ENCODE data around the gene BANP. TPM values are rescaled to one million over a fixed set of nuclear protein-coding genes. Genes with fewer than 3 reads are reported as not detected.

The BANP gene
- total RNA-seq, 1 experiment from 2014 or later, result 24.2 TPM

GRCh38 chr16:88067530-88068411, 116.5 kb downstream of the BANP start:
- ATAC-seq (no peak), DNase-seq (no peak)
- H3K9me2 ChIP-seq (replicated peaks; ENCODE audit: low read length), result no peaks in the 10 kb centered on the region
- H4K20me1 ChIP-seq (ENCODE audit: low read length), result no peaks in the 10 kb centered on the region
- H3K36me3 ChIP-seq (ENCODE audit: low read depth, low read length), result no peaks in the 10 kb centered on the region
- no peak overlapping the region for H3K4me3 ChIP-seq (ENCODE audit: low read length)
- no peaks in the 10 kb centered on the region for H3K79me2 ChIP-seq (ENCODE audit: low read length)
- H3K4me1 ChIP-seq (ENCODE audit: insufficient read depth, low read length), result no peaks in the 10 kb centered on the region
- no peaks in the 10 kb centered on the region for H3F3A ChIP-seq (ENCODE audit: low read length, unreplicated experiment)
- H3K27ac ChIP-seq (ENCODE audit: low read length), result no peak overlapping the region
- ChIA-PET CTCF (no interaction called here), POLR2A (ENCODE audit: unreplicated experiment) (no interaction called here)
- BruUV-seq (replicated peaks), result no TSS peak
- TF ChIP-seq CTCF (conservative IDR thresholded peaks at IDR 0.05; ENCODE audit: low read depth, low read length), result no peak
- no peak for TF ChIP-seq EZH2phosphoT487 (IDR thresholded peaks at IDR 0.05; ENCODE audit: borderline replicate concordance, low read length)
- intact Hi-C loops (cut with micrococcal nuclease), result no loop called here
- H3K27me3 ChIP-seq (ENCODE audit: low read length), result no peaks in the 10 kb centered on the region
- H3K4me2 ChIP-seq (ENCODE audit: low read length), result no peak overlapping the region
- no peak overlapping the region for H2AFZ ChIP-seq (ENCODE audit: low read length)
- no peaks in the 10 kb centered on the region for H3K9me3 ChIP-seq (ENCODE audit: low read length)
- no peak overlapping the region for H3K9ac ChIP-seq (ENCODE audit: low read length)

- Histone ChIP-seq H3K9me3 (ENCODE audit: low read length) (no peaks in the 10 kb centered on the region), H3K9ac (ENCODE audit: low read length) (no peak overlapping the region), H3K79me2 (ENCODE audit: low read length) (no peaks in the 10 kb centered on the region), H3K4me3 (ENCODE audit: low read length) (no peak overlapping the region), H3F3A (ENCODE audit: low read length, unreplicated experiment) (no peaks in the 10 kb centered on the region), H3K9me2 (replicated peaks; ENCODE audit: low read length) (no peaks in the 10 kb centered on the region), H3K27me3 (ENCODE audit: low read length) (no peaks in the 10 kb centered on the region), H3K4me2 (ENCODE audit: low read length) (no peak overlapping the region), H3K27ac (ENCODE audit: low read length) (no peak overlapping the region), H2AFZ (ENCODE audit: low read length) (no peak overlapping the region), H3K4me1 (ENCODE audit: insufficient read depth, low read length) (no peaks in the 10 kb centered on the region), H3K36me3 (ENCODE audit: low read depth, low read length) (no peaks in the 10 kb centered on the region), H4K20me1 (ENCODE audit: low read length) (no peaks in the 10 kb centered on the region)
- DNase-seq (no peak), ATAC-seq (no peak)
- TF ChIP-seq CTCF (conservative IDR thresholded peaks at IDR 0.05; ENCODE audit: low read depth, low read length) (no peak), EZH2 (IDR thresholded peaks at IDR 0.05; ENCODE audit: low read length, unreplicated experiment) (no peak)
- ChIA-PET POLR2A (ENCODE audit: unreplicated experiment) (no interaction called here), CTCF (no interaction called here)
- intact Hi-C loops (cut with micrococcal nuclease), result no loop called here
- no TSS peak for BruUV-seq (replicated peaks)
Observed at GRCh38 chr16:88068476-88069396, 117.5 kb downstream of the BANP start.

All from PC-3 (cell line).